Bronchial epithelial cell (primary cell): Measurements from ENCODE around the gene COMMD7. TPM values are rescaled to one million over a fixed set of nuclear protein-coding genes. Genes with fewer than 3 reads are reported as not detected.
A peak's percentile ranks its signal among the peaks of the same experiment; 100 is the strongest.

Experiments used
- DNase-seq: peaks from one replicate; pipeline ENCODE4 v3.0.0-alpha.2; 2010; ENCODE audit warnings: low read depth
- FAIRE-seq: peaks from 2 replicates; lab custom pipeline; 2011; peaks lifted over from hg19 to GRCh38; lab: Jason Lieb, UNC
- H3K27me3 ChIP-seq: 2 replicates; pipeline ENCODE4 v1.5.1; 2011; ENCODE audit warnings: low read length; ENCODE audit not compliant: control insufficient read depth, insufficient read depth
- H3K36me3 ChIP-seq: 2 replicates; pipeline ENCODE4 v1.5.1; 2011; ENCODE audit warnings: low read length; ENCODE audit not compliant: control insufficient read depth, insufficient read depth
- H3K4me3 ChIP-seq: 2 replicates; pipeline ENCODE4 v1.5.1; 2011; ENCODE audit warnings: mild to moderate bottlenecking, low read depth, low read length, control low read depth
- total RNA-seq: library from RNA; depleted of rRNA; stranded (reverse); fragments of >200 nt; gene quantifications from 2 replicates; pipeline ENCODE4 v1.2.1, GENCODE V29; 2014
- TF ChIP-seq, protein P1 (sequence below): IDR thresholded peaks from 2 replicates; pipeline ENCODE4 v1.5.1; 2011; ENCODE audit warnings: mild to moderate bottlenecking, moderate library complexity, low read length, control low read depth, inconsistent platforms; ENCODE audit not compliant: insufficient read depth, severe bottlenecking

Gene COMMD7
- total RNA-seq, 1 donor from 2014 or later: 10.5 TPM

DNA sequence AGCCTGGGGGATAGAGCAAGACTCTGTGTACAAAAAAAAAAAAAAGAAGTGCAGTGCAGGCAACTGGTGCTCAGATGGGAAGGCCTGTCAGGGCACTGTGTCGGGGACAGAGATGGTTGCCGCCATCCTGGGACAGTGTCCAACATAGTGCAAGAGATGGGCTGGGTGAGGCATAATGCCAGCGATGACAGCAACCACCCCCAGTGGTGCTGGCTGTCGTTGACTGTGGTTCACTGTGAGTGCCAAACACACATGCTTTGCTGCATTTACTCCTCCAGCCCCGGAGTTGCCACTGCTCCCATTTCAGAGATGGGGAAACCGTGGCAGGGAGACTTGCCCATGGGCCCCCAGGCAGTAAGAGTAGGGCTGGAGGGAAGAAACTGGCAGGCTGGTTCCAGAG, 64.3 kb downstream of the COMMD7 start:
- TF ChIP-seq, protein P1, sequence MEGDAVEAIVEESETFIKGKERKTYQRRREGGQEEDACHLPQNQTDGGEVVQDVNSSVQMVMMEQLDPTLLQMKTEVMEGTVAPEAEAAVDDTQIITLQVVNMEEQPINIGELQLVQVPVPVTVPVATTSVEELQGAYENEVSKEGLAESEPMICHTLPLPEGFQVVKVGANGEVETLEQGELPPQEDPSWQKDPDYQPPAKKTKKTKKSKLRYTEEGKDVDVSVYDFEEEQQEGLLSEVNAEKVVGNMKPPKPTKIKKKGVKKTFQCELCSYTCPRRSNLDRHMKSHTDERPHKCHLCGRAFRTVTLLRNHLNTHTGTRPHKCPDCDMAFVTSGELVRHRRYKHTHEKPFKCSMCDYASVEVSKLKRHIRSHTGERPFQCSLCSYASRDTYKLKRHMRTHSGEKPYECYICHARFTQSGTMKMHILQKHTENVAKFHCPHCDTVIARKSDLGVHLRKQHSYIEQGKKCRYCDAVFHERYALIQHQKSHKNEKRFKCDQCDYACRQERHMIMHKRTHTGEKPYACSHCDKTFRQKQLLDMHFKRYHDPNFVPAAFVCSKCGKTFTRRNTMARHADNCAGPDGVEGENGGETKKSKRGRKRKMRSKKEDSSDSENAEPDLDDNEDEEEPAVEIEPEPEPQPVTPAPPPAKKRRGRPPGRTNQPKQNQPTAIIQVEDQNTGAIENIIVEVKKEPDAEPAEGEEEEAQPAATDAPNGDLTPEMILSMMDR: no peak
- no peak overlapping the region for H3K4me3 ChIP-seq
- no peaks in the 10 kb centered on the region for H3K27me3 ChIP-seq
- DNase-seq (no peak), FAIRE-seq (no peak)
- H3K36me3 ChIP-seq: no peaks in the 10 kb centered on the region

DNA sequence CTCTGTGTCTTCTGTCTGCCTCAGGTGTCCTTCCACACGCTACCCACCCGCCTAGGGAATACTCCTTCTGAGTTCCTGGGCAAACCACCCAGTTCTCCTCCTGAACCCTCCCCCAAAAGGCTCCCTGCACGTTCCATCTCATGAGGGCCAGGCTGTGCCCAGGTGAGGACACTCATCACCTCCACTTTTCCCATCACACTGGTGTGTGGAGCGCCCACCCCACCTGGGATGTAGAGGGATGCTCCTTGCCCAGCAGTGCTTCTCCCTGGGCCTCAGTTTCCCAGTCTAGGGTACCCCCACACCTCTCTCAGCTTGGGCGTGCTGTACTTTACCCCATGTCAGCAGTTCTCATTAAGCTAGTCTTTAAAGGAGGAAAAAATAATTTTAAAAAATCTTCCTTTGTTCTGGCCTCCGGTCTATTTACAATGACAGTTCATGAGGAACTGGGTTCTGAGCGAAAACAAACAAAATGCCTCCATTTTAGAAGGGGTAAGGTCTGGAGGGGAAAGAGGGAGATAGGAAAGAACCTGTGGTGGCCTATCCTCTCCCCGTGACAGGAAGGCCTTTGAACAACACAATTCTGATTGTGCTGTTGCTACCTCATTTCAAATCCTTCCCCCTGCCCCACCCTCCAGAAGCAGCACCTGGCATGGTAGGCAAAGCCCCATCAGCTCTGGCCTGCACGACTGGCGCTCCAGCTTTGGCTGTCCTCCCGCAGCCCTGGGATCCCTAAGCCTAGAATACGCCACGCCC, 67.9 kb downstream of the COMMD7 start:
- no peaks in the 10 kb centered on the region for H3K27me3 ChIP-seq
- no peak for FAIRE-seq
- DNase-seq: no peak
- H3K36me3 ChIP-seq: no peaks in the 10 kb centered on the region
- TF ChIP-seq, protein P1: no peak
- H3K4me3 ChIP-seq: no peak overlapping the region

DNA sequence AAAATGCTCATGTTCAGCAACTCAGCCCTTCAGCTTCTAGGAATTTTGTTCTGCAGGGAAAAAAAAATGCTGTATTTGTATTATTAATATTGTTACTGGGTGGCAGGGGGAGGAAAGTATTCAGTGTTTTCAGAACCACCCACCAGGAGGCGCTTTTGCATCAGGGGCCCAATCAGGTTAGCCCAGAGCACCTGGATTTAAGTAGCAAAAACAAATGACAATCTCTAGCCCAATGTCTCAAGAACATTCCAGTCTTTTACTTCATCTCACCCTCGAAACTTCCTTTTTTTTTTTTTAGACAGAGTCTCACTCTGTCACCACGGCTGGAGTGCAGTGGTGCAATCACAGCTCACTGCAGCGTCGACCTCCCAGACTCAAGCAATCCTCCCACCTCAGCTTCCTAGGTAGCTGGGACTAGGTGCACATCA, 68.9 kb downstream of the COMMD7 start:
- TF ChIP-seq, protein P1: peak; percentile 80
- Histone ChIP-seq H3K4me3 (no peak overlapping the region), H3K36me3 (no peaks in the 10 kb centered on the region), H3K27me3 (no peaks in the 10 kb centered on the region)
- no peak for FAIRE-seq
- peak; percentile 58 for DNase-seq

DNA sequence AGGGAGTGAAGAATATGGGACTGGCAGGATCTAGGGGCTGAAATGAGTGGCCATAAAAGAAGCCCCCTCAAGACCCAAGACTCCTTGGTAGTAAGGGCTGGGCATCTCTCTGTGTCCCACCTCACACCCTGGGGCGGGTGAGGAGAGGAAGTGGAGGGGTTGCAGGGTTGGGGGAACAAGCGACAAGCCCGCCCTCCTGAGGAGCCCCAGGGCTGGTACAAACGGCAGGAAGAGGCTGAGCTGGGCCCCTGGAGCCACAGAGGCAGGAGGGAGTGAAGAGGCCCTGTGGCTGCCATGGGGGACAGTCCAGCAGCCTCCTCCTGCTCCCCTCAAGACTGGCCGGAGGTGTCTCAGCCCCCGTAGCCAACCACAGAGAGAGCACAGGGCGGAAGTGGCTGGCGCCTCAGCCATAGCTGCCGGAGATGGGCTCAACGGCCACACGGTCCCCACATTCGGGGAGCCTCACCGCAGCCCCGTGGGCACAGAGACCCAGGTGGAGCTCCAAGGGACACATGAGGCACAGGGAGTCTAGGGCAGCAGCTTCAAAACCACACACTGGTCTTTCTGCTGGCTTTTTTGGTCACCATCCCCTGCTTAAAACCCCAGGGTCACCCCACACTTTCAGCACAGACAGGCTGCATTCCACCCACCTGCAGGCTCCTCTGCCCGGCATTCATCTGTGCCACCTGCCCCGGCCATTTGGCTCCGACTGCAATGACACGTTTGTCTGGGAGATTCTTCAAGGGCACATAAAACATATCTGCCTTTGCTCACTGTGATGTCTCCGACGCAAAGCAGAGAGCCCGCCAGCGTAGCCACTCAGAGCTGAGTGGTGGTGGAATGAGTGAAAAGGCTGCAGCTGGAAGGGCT, 70.0 kb downstream of the COMMD7 start:
- FAIRE-seq: no peak

DNA sequence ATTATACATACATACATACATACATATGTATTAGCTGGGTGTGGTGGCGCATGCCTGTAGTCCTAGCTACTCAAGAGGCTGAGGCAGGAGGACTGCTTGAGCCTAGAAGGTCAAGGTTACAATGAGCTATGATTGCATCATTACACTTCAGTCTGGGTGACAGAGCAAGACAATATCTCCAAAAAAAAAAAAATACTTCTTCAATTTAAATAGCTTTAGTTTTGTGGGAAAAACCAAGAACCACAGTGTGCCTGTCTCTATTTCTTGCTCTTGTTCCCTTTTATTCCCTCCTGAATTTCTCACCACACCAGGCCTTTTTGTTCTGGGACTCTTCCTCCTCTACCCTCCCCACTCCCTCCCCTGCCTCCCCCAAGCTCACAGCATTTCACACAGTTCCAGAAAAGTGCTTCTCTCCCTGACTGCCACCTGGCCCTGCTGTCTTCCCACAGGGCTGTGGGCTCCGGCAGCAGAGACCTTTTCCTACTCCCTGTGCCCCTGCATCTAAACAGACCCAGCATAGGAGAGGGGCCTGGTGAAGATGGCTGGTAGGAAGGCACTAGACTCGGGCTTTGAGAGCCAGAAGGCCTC, 70.8 kb downstream of the COMMD7 start:
- H3K4me3 ChIP-seq: no peak overlapping the region

More for the DNA sequence above, 70.0 kb downstream of the COMMD7 start:
- TF ChIP-seq, protein P1: no peak
- H3K4me3 ChIP-seq: no peak overlapping the region
- no peaks in the 10 kb centered on the region for H3K27me3 ChIP-seq
- DNase-seq: no peak
- H3K36me3 ChIP-seq: no peaks in the 10 kb centered on the region

More for the DNA sequence above, 70.8 kb downstream of the COMMD7 start:
- TF ChIP-seq, protein P1: no peak
- Histone ChIP-seq H3K27me3 (no peaks in the 10 kb centered on the region), H3K36me3 (no peaks in the 10 kb centered on the region)
- DNase-seq (no peak), FAIRE-seq (no peak)
